GM18526 (cell line): Measurements from ENCODE around the gene MYO5B.
A peak's percentile ranks its signal among the peaks of the same experiment; 100 is the strongest.

ENCODE experiments used
- POLR2A ChIP-seq: IDR thresholded peaks from 3 replicates; pipeline ENCODE4 v1.6.1; 2011; ENCODE audit not compliant: insufficient read length; ENCODE audit errors: extremely low read depth

Gene MYO5B

GRCh38 chr18:49839012-49839411 lies 355.9 kb downstream of the MYO5B start:
- TF ChIP-seq POLR2A, result no peak

DNA sequence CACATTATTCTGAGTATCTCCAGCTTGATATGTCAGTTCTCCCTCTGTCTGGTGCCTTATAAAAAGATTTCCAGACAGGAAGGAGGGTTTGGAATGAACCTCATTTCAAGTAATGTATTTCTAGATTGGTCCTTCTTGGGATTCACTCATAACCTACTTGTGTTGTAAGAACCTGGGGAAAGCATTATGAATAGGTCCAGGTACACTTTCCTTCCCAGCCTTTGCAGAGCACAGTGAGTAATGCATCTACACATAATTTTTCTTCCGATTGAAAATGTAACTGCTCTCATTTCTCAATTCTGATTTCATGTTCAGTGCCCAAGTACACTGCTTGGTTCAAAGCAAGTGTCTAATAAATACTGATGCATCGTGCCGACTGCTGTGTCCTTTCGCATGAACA lies 356.6 kb downstream of the MYO5B start:
- TF ChIP-seq POLR2A, result no peak

GRCh38 chr18:49837889-49838288 lies 357.1 kb downstream of the MYO5B start:
- TF ChIP-seq POLR2A, result no peak

GRCh38 chr18:49835405-49835804 lies 359.5 kb downstream of the MYO5B start:
- no peak for TF ChIP-seq POLR2A

DNA sequence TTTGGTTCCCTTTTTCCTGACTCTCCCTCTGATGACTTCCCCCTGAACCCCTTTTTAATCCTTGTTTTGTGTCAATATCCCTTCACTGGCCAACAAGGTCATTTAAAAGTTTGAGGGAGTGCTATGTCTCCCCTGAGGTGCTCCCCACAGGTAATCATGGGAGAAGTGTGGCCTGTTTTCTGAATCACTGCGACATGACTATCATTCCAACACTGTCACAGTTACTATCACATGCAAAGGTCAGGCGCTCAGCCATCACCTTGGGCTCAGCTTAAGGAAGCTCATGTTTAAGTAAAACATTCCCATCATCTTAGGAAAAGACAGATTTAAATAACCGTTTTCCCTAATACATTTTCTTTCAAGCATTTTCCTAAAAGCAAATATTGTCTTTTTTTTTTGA lies 360.7 kb downstream of the MYO5B start:
- no peak for TF ChIP-seq POLR2A

DNA sequence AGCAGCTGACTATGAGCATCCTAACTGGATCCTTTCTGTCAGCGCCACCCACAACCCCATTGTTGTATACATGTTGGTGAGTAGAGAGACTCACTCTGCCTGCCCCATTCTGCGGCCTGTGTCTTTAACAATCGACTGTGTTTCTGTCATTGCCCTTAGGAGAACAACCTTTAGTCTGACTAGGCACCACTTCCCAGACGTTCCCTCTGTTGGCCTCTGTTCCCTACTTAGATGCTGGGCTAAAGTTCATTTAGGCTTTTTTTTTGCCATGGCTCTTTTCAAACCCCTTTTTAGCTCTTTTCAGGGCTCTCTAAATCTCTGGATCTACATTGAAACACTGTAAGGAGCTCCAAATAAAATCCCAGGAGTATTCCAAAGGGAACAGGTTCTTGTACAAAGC lies 361.1 kb downstream of the MYO5B start:
- TF ChIP-seq POLR2A, result no peak

- TF ChIP-seq POLR2A, result no peak
These were observed 362.7 kb downstream of the MYO5B start for GRCh38 chr18:49832221-49832647.

- no peak for TF ChIP-seq POLR2A
These were observed 367.0 kb downstream of the MYO5B start for GRCh38 chr18:49827996-49828395.

DNA sequence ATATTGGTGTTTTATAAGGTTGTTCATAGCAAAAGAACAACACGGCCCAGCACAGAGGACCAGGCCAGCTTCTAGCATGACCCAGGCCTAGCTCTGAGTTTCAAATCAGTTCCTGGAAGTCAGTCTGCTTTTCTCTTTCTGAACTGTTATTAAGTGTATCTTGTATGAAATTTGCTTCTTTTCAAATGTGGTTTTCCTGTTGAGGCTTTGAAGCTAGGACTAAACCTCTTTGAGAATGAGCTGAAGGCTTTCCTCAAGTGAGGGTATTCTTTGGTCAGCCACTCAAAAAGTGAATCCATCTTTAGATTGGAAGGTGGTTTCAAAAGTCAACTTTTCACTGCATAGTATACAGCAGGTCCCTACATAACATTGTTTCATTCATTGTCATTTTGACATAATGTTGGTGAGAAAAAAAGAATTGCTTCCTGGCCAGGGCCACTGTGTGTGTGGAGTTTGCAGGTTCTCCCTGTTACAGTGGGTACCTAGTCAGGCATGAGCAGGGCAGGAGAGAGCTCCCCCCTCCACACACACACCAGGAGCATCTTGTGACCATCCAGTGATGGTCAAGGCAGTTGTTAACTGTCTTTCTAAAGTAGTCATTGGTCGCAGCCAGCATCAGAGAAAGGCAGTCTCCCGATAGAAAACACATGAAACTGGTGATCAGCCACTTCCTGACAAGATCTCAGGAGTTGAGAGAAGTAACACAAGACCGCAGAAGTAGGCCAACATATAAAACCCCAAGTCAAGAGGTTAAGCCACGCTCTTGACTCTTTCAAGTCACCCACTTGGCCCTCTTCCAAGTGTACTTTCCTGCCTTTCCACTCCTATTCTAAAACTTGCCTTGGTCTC lies 374.9 kb downstream of the MYO5B start:
- TF ChIP-seq POLR2A, result no peak

DNA sequence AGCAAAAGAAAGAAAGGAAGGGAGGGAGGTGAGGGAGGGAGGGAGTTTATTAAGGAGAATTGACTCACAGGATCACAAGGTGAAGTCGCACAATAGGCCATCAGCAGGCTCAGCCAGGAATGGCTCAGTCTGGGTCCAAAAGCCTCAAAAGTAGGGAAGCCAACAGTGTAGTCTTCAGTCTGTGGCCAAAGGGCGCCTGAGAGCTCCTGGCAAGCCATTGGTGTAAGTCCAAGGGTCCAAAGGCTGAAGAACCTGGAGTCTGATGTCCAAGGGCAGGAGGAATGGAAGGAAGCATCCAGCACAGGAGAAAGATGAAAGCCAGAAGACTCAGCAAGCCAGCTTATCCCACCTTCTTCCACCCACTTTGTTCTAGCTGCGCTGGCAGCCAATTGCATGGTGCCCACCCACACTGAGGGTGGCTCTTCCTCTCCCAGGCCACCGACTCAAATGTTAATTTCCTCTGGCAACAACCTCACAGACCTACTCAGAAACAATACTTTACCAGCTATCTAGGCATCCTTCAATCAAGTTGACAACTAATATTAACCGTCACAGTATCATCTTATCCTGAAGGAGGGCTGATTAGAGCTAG lies 375.8 kb downstream of the MYO5B start:
- no peak for TF ChIP-seq POLR2A

- no peak for TF ChIP-seq POLR2A
These were observed 377.0 kb downstream of the MYO5B start for GRCh38 chr18:49817947-49818346.

GRCh38 chr18:49815927-49816326 lies 379.0 kb downstream of the MYO5B start:
- no peak for TF ChIP-seq POLR2A

- no peak for TF ChIP-seq POLR2A
These were observed 380.8 kb downstream of the MYO5B start for GRCh38 chr18:49814147-49814499.

GRCh38 chr18:49813319-49814146 lies 381.4 kb downstream of the MYO5B start, which contains the start of gene ACAA2:
Gene ACAA2 (minus strand): TSS chr18:49813533. CDS start chr18:49813484, 49 bp downstream.
- peak; percentile 78 for TF ChIP-seq POLR2A

DNA sequence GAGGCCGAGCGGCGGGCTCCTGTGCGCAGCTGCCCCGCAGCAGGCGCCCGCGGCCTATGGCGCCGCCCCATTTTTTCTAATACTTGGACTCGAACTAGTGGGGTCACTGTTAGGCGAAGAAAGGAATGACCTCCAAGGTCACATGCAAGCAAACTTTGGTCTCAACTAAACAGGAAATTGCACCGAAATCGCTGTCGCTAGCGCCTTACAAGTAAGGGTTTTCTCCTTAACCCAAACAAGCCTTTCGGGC lies 382.0 kb downstream of the MYO5B start:
- no peak for TF ChIP-seq POLR2A

GRCh38 chr18:49812286-49813068 lies 382.5 kb downstream of the MYO5B start:
- no peak for TF ChIP-seq POLR2A
